Effector memory CD4-positive, alpha-beta T cell (primary cell): ENCODE data around the gene GRAP2.
A peak's percentile ranks its signal among the peaks of the same experiment; 100 is the strongest.

Experiments used
- DNase-seq, 3 donors: peaks; one replicate each; pipeline ENCODE4 v3.0.0-alpha.2; 2020
- H3K27ac ChIP-seq: 2 replicates; pipeline ENCODE4 v1.7.0; 2013; ENCODE audit warnings: mild to moderate bottlenecking, low read length, moderate library complexity; ENCODE audit not compliant: insufficient read depth, poor library complexity, severe bottlenecking
- H3K27me3 ChIP-seq: replicated peaks from 2 replicates; pipeline ENCODE4 v1.7.0; 2013; ENCODE audit warnings: mild to moderate bottlenecking, low read length; ENCODE audit not compliant: insufficient read depth, control insufficient read depth, poor library complexity, severe bottlenecking
- H3K36me3 ChIP-seq: 2 replicates; pipeline ENCODE4 v1.7.0; 2013; ENCODE audit warnings: mild to moderate bottlenecking, low read length, moderate library complexity; ENCODE audit not compliant: control insufficient read depth, insufficient read depth
- H3K4me1 ChIP-seq: 2 replicates; pipeline ENCODE4 v1.7.0; 2013; ENCODE audit warnings: low read length, mild to moderate bottlenecking; ENCODE audit not compliant: control insufficient read depth, insufficient read depth, poor library complexity, severe bottlenecking
- H3K4me3 ChIP-seq: 2 replicates; pipeline ENCODE4 v1.7.0; 2013; ENCODE audit warnings: low read length, low read depth, mild to moderate bottlenecking; ENCODE audit not compliant: insufficient read depth, poor library complexity, severe bottlenecking
- H3K9me3 ChIP-seq: 2 replicates; pipeline ENCODE4 v1.7.0; 2013; ENCODE audit warnings: mild to moderate bottlenecking, low read length, moderate library complexity; ENCODE audit not compliant: control insufficient read depth

GRAP2 gene

GRCh38 chr22:39941601-39942000, 40.7 kb downstream of the GRAP2 start:
- Histone ChIP-seq H3K27ac (peak overlapping the region; percentile 62), H3K9me3 (no peaks in the 10 kb centered on the region), H3K27me3 (no peaks in the 10 kb centered on the region), H3K36me3 (no peaks in the 10 kb centered on the region), H3K4me1 (peaks cover 84% of the 10 kb centered on the region), H3K4me3 (no peak overlapping the region)
- no peak for DNase-seq

GRCh38 chr22:39942439-39943230, 41.8 kb downstream of the GRAP2 start:
- H3K4me1 ChIP-seq, result peaks cover 84% of the 10 kb centered on the region
- no peaks in the 10 kb centered on the region for H3K27me3 ChIP-seq
- DNase-seq, result no peak
- no peaks in the 10 kb centered on the region for H3K9me3 ChIP-seq
- H3K27ac ChIP-seq, result peak overlapping the region; percentile 62
- no peak overlapping the region for H3K4me3 ChIP-seq
- peaks cover 2% of the 10 kb centered on the region for H3K36me3 ChIP-seq

GRCh38 chr22:39943337-39943736, 42.5 kb downstream of the GRAP2 start:
- H3K27ac ChIP-seq, result peak overlapping the region; percentile 62
- H3K27me3 ChIP-seq, result no peaks in the 10 kb centered on the region
- peaks cover 9% of the 10 kb centered on the region for H3K36me3 ChIP-seq
- no peak overlapping the region for H3K4me3 ChIP-seq
- H3K4me1 ChIP-seq, result peaks cover 84% of the 10 kb centered on the region
- no peak for DNase-seq
- H3K9me3 ChIP-seq, result no peaks in the 10 kb centered on the region

GRCh38 chr22:39943953-39944872, 43.3 kb downstream of the GRAP2 start:
- Histone ChIP-seq H3K4me1 (peaks cover 84% of the 10 kb centered on the region), H3K27ac (peak overlapping the region; percentile 18)
- DNase-seq, result no peak

GRCh38 chr22:39946126-39946502, 45.2 kb downstream of the GRAP2 start:
- H3K4me1 ChIP-seq, result peaks cover 85% of the 10 kb centered on the region
- H3K36me3 ChIP-seq, result peaks cover 29% of the 10 kb centered on the region
- H3K27ac ChIP-seq, result peak overlapping the region; percentile 34
- DNase-seq, result no peak
- no peak overlapping the region for H3K4me3 ChIP-seq
- H3K27me3 ChIP-seq, result no peaks in the 10 kb centered on the region
- no peaks in the 10 kb centered on the region for H3K9me3 ChIP-seq

More at GRCh38 chr22:39943953-39944872, 43.3 kb downstream of the GRAP2 start:
- Histone ChIP-seq H3K4me3 (no peak overlapping the region), H3K27me3 (no peaks in the 10 kb centered on the region), H3K36me3 (peaks cover 16% of the 10 kb centered on the region), H3K9me3 (no peaks in the 10 kb centered on the region)

- DNase-seq, result no peak
- H3K27me3 ChIP-seq, result no peaks in the 10 kb centered on the region
- H3K4me1 ChIP-seq, result peaks cover 85% of the 10 kb centered on the region
- no peaks in the 10 kb centered on the region for H3K9me3 ChIP-seq
- peak overlapping the region; percentile 34 for H3K27ac ChIP-seq
- H3K4me3 ChIP-seq, result no peak overlapping the region
- peaks cover 29% of the 10 kb centered on the region for H3K36me3 ChIP-seq
Measured at GRCh38 chr22:39946503-39947219, 45.8 kb downstream of the GRAP2 start.

GRCh38 chr22:39947220-39948216, 46.6 kb downstream of the GRAP2 start:
- Histone ChIP-seq H3K4me3 (no peak overlapping the region), H3K9me3 (no peaks in the 10 kb centered on the region), H3K27me3 (no peaks in the 10 kb centered on the region), H3K36me3 (peaks cover 29% of the 10 kb centered on the region), H3K4me1 (peaks cover 85% of the 10 kb centered on the region), H3K27ac (peak overlapping the region; percentile 16)
- DNase-seq, result no peak

- no peak overlapping the region for H3K27ac ChIP-seq
Measured at GRCh38 chr22:39949964-39950737, 49.3 kb downstream of the GRAP2 start.

More at GRCh38 chr22:39949964-39950737, 49.3 kb downstream of the GRAP2 start:
- no peak for DNase-seq
- H3K4me1 ChIP-seq, result peaks cover 76% of the 10 kb centered on the region
- no peaks in the 10 kb centered on the region for H3K27me3 ChIP-seq
- H3K9me3 ChIP-seq, result no peaks in the 10 kb centered on the region
- no peak overlapping the region for H3K4me3 ChIP-seq
- peaks cover 43% of the 10 kb centered on the region for H3K36me3 ChIP-seq
